ENCODE measurements around the gene GIGYF1.

GIGYF1 gene

DNA sequence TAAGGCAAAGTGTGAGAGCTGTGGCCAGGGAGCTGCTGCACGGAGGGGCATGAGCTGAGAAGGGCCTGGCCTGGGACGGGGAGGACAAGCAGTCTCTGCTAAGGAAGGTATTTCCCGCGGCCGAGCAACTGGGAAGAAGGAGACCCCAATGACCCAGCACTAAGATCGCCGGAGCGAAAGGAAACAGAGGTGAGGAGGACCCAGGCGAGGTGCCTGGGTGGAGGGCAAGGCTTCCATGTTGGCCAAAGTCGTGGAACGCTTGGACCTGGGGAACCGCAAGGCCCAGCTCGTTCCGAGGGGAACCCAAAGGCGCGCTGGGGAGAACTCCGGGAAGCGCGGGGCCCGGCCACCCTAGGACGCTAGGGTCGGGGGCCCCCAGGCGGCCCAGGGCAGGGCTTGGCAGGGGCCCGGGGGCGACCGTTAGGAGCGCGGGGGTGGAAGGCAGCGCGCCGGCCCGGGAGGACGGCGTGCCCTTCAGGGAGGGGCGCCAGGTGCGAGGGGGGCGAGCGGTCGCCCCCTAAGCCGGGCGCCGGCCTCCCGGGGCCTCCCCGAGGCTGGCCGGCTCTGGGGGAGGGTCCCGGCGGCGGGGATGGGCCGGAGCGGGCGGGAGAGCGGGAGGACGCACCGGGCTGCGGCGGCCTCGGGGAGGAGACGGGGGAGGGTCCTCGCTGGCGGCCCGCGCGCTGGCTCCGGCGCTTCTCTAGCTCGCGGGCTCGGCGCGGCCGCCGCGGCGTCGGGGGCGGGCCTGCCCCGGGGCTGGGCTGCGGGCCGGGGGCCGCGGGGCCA, 545 bp downstream of the GIGYF1 start:
- H3K4me3 ChIP-seq (ENCODE audit: control insufficient read depth, low read depth, low read length) = peak overlapping the region; percentile 72
- no peak for TF ChIP-seq CTCF (IDR thresholded peaks at IDR 0.05; ENCODE audit: control insufficient read depth, insufficient read depth, low read depth, low read length, missing control alignments)
- DNase-seq (ENCODE audit: low read depth) = no peak

DNA sequence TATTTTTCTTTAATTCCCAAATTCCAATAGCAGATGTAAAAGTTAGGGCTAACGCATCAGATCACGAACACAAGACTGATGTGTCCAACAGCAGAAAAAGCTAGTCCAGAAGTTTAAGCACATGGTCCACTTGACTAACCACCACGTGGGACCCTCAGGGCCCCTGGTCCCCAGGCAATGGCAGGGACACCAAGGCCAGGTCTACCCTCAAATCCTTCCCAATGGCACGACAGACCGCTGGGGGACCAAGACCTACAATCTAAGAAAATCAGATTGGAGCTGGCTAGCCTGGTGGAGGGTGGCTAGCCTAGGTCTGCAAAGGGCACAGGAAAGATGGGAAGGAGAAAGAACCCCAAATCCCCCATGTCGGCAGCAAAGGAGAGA, 1.5 kb downstream of the GIGYF1 start:
- TF ChIP-seq CTCF (IDR thresholded peaks at IDR 0.05; ENCODE audit: control insufficient read depth, insufficient read depth, low read depth, low read length, missing control alignments) = no peak
- DNase-seq (ENCODE audit: low read depth) = no peak
- H3K4me3 ChIP-seq (ENCODE audit: control insufficient read depth, low read depth, low read length) = peak overlapping the region; percentile 72

DNA sequence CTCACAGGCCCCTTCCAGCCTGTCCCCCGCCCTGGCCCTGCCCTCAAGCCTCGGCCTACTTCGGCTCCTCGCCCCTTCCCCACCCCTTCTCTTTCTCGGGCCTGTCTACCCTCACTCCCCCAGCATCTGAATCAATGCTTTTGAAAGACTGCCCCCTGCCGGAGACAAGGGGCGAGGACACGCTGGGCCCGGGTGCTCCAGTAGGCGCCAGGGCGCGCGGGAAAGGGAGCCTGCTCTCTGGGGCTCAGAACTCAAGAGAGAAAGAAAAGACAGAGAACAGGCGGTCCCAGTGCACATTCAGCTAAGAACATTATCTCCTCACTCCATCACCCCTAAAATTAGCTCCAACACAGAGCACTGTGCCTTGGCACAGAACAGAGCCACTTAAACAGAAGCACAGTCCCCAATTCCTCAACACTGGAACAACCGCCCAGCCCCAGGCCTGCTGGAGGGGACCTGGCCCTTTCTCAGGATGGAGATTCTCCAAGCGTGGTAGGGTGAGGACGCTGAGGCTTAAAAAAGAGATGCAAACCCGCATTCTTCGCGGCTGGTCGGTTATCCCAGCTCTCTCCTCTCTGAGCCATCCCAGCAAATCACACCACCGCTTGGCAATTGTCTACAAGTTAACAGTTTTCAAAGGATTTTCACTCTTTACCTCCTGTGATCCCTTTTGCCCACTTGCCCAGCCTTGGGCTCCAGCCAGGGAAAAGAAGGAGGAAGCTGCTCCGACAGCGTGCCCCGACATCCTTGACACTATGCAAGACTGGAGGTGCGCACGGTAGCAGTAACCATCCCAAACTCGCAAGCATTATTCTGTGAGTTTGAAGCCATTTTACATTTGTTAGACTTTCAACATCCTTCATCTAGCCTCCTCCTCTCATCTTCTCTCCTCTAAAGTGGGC, 2.1 kb downstream of the GIGYF1 start:
- peak; percentile 91 for TF ChIP-seq CTCF (IDR thresholded peaks at IDR 0.05; ENCODE audit: control insufficient read depth, insufficient read depth, low read depth, low read length, missing control alignments)
- no peak for DNase-seq (ENCODE audit: low read depth)

DNA sequence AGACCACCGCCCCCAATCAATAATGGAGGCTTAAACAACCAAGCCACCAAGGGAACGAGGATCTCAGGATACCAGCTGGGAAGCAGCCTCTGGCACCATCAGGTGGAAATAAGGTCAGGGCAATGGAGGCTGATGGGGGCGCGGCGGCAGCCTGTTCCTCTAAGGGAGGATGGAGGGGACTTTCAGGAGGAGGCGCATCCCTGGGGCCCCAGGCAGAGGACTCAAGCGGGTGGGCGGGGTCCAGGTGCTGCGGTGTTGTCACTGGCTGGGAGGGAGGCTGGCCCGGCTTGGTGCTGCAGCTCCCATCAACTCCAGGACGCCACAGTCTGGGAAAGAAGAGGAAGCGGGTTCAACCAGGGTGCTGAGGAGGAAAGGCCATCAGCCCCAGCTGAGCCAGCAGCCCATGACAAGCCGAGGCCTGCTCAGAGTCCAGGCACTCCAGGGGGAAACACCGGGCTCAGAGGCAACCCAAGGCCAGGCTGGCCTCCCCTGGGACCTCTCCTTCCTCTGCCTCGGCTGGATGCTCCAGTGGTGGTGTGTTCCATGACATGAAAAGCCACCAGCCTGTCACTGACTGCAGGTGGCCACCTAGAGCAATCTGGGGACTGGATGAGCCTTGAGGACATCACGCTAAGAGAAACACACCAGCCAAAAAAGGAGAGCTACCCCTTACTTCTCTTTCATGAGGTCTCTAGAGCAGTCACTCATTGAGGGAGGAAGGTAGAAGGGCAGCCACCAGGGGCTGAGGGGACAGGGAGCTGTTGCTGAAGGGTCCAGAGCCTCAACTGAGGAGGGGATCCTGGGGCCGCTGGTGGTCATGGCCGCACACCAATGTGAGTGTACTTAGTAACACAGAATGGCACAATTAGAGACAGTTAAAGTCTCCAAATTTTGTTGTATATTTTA, 4.6 kb downstream of the GIGYF1 start:
- no peak for TF ChIP-seq CTCF (IDR thresholded peaks at IDR 0.05; ENCODE audit: control insufficient read depth, insufficient read depth, low read depth, low read length, missing control alignments)
- DNase-seq (ENCODE audit: low read depth) = no peak

More for the DNA sequence above, 2.1 kb downstream of the GIGYF1 start:
- peak overlapping the region; percentile 72 for H3K4me3 ChIP-seq (ENCODE audit: control insufficient read depth, low read depth, low read length)

GRCh38 chr7:100688326-100688860, 5.7 kb downstream of the GIGYF1 start:
- TF ChIP-seq CTCF (IDR thresholded peaks at IDR 0.05; ENCODE audit: control insufficient read depth, insufficient read depth, low read depth, low read length, missing control alignments) = no peak
- DNase-seq (ENCODE audit: low read depth) = no peak
- no peak overlapping the region for H3K4me3 ChIP-seq (ENCODE audit: control insufficient read depth, low read depth, low read length)

More for the DNA sequence above, 4.6 kb downstream of the GIGYF1 start:
- no peak overlapping the region for H3K4me3 ChIP-seq (ENCODE audit: control insufficient read depth, low read depth, low read length)
